Jurkat, Clone E6-1 (cell line): ENCODE data around the gene ABCG8.

Experiments
- DNase-seq: peaks from one replicate; pipeline ENCODE4 v3.0.0-alpha.2; 2011; ENCODE audit warnings: low read depth, low spot score
- H3K4me3 ChIP-seq: 2 replicates; pipeline ENCODE4 v1.5.1; 2011; ENCODE audit warnings: mild to moderate bottlenecking, low read length, control low read depth, moderate library complexity

ABCG8 gene

DNA sequence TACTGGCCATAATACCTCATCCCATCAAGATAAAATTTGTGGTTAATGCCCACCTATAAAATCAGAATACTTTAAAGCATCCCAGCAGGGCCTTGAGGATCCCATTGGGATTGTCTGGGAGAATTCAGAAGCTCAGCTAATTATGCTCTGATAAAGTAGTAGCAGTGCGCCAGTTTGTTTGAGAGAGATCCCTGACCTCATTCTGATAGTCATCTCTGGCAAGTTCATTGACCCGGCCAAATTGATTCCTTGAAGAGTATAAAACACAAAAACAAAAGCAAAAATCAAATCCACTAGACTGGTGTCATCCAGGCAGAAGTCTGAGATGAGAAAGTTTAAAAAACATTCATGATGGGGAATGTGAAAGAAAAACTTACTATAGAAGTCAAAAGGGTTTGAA lies 14.3 kb upstream of the ABCG8 start:
- no peak overlapping the region for H3K4me3 ChIP-seq
- DNase-seq, result no peak

DNA sequence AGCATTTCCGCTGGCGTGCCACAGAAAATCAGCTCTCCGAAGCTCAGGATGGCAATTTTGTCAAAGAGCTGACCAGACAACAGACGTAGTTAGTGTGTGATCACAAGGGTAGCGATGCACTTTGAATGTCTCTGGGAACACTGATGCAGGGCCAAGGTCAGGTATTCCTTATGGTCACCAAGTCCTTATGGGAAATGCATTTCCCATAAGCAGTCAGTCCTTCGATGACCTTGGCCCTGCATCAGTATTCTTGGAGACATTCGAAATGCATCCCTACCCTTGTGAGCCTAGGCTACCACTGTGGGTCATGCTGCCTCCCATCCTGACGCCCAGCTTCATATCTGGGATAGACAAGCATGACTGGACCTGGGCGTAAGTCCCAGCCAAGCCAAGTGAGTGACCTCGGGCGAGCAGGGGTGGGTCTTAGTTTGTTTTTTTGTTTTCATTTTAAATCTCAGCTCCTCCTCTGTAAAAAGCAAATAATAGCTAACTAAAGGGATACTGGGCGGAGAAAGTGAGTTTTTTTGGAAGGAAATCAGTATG lies 13.7 kb upstream of the ABCG8 start:
- no peak overlapping the region for H3K4me3 ChIP-seq
- DNase-seq, result no peak

DNA sequence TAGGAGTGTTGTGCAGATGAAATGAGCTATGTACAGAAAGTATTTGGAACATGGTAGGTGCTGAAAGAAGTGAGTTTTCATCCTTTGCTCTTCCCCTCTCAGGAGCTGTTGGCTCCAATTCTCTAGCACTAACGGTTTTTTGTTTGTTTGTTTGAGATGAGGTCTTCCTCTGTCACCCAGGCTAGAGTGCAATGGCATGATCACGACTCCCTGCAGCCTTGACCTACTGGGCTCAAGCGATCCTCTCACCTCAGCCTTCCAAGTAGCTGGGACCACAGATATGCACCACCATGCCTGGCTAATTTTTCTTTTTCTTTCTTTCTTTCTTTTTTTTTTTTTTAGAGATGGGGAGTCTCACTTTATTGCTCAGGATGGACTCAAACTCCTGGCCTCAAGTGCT lies 12.9 kb upstream of the ABCG8 start:
- DNase-seq, result no peak
- H3K4me3 ChIP-seq, result no peak overlapping the region

DNA sequence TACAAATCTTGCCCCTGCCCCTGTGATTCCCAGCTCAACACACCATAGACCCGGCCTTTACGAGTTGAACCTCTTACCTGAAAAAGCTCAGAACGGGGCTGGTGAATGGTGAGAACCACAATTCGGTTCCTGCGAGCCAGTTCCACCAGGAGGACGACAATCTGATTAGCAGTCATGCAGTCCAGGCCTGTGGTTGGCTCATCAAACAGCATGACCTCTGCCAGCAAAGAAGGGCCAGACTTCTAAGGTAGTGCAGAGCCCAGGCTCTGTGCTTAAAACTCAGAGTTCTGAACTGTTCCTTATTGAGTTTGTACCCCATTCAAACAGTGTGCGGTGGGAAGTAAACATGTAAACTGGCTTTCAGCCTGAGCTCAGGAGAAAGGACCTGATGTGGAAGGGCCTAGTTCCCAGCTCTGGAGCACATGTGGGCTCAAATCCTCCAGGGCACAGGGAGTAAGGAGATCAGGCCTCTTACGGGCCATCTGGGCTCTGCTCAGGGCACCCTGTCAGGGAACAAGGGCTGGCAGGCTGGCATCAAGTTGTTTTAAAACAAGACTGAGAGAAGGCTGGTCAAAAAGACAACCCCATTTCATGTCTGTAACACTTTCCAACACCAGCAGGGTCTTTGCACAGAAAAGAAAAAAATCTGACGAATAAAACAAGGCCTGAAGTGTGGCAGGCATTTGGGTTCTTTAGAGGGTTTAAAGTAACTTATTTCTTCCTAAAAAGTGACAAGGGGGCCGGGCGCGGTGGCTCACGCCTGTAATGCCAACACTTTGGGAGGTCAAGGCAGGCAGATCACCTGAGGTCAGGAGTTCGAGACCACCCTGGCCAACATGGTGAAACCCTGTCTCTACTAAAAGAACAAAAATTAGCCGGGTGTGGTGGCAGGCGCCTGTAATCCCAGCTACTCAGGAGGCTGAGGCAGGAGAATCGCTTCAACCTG lies 12.2 kb upstream of the ABCG8 start:
- no peak for DNase-seq
- no peak overlapping the region for H3K4me3 ChIP-seq

DNA sequence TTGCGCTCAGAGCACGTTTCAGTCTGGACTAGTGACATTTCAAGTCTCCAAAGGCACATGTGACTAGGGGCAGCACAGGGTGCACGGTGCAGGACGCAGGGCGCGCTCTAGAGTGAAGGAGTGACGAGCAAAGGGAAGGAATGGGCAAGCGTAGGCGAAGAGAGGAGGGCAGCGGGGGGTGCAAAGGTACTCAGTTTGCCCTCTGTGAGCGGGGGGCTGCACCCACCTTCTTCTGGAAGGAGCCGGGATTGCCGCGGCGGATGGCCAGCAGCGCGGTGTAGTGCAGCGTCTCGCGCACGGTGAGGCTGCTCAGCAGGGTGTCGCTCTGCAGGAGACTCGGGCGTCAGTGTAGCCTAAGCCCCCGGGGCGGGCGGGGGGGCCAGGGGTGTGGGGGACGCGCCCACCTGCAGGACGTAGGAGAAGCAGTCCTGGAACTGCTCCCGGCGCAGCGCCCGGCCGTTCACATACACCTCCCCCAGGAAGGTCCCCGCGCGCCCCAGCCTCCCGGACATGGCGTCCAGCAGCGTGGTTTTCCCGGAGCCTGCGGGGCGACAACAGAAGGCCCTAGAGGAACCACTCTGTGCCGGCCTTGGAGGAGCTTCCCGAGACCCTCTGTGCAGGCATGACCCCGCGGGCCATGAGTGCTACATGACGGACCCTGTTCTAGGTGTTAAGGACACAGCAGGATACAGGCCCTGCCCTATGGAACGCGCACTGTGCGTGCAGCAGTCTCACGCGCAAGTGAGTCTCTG lies 7.1 kb upstream of the ABCG8 start:
- H3K4me3 ChIP-seq, result no peak overlapping the region

DNA sequence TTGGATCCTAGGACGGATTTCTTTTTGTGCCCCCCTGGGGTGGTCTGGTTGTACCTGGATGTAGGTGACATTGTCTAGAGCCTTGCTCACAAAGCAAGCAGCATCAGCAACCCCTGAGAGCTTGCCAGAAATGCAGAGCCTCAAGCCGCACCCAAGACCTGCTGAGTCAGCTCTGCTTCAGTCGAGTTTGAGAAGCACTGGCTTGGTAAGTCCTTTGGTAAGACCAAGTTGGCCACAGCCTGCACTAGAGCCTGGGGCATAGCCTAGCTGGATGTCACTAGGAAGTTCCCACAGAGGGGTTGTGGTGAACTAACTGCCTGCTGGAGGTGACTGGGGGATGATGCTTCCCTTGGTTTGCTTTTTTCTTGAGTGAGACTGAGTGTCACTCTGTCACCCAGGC lies 6.3 kb upstream of the ABCG8 start:
- no peak overlapping the region for H3K4me3 ChIP-seq
- peak; percentile 1 for DNase-seq

More for the DNA sequence above, 7.1 kb upstream of the ABCG8 start:
- no peak for DNase-seq

DNA sequence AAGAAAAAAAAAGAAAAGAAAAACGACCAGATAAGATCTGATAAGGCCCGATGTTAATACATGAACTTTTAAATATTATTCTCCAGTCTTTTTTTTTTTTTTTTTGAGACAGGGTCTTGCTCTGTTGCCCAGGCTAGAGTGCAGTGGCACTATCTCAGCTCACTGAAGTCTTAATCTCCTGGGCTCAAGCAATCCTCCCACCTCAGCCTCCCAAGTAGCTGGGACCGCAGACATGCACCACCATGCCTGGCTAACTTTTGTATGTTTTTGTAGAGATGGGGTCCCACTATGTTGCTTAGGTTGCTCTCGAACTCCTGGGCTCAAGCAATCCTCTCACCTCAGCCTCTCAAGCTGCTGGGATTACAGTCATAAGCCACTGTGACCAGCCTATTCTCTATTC lies 1.7 kb upstream of the ABCG8 start:
- no peak for DNase-seq
- no peak overlapping the region for H3K4me3 ChIP-seq

DNA sequence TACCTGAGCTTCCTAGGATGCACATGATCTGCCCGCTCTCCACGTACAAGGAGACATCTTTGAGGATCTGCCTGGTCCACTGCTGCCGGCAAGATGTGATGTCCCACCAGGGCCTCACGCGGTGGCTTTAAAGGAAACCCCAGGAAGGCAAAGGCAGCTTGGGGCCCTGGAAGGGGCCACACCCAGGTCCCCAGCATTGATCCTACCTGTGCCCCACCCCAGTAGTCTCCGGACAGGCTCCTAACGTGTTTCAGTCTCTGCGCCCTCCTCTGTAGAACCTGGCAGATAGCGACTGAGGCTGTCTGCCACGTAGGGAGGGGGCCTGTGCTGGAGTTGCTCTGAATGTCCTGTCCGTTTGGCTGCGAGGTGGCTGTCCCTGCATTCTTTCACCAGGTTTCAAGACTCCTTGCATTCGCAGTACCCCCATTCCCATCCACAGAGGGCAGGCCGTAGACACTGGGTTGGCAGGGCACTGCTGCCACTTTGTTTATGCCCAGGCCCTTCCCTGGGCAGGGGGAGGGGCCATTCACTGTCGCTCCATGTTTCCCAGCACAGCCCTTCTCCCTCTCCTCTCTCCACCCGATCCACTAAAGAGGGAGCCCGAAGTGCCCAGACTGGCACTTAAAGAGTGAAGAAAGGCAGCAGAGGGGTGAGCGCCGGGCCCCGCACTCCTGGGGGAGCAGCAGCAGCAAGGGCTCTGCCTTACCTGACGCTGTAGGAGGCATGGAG lies 776 bp upstream of the ABCG8 start:
- H3K4me3 ChIP-seq, result no peak overlapping the region
- no peak for DNase-seq

DNA sequence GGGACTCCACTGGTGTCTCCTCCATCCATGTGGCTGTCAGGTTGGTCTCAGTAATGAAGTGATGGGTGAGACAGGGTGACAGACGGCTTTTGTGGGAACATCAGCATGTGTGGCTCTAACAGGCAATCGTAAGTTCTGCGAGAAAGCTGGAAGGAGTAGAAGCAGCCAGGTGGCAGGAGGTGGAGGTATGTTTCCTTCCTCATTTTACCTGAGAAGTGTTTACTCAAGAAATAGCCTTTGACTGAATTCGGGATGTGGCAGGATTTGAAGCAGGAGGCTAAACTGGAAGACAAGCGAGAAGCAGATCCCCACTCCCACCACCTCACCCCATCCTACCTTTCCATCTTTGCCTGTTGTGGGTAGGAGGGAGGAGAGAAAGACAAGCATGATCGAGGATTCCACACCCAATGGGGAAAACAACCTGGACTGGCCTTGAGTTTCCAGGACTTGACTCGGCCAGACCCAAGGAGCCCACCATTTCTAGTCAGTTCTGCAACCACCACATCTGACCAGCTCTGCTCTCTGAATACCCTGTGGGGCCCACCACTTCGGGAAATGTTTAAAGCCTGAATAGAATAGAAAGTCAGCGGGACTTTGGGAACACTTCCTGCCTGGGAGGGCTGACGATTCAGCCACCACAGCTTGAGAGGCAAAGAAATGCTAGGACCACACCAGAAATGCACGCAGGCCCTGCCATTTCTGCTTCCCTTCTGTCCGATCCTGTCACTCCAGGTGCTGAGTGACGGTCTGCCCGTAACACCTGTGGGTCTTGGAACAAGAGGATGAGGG lies 1.2 kb downstream of the ABCG8 start:
- H3K4me3 ChIP-seq, result no peak overlapping the region
- DNase-seq, result no peak

DNA sequence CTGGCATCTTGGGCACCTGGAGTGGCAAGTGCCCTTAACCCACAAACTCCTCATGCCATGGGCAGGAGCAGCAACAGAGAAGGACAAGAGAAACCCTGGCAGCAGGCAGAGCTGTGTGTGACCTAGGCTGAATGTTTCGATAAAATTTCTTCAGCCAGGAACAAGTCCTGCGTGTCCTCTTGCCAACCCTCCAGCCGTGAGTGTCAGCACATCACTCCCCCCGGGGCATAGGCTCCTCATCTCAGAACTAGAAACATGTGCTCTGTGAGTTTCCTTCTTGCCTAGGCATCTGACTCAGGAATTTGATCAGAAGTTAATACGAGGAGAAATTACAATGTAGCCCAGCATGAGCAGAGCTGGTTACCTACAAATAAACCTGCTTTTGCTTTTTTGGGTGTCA lies 2.2 kb downstream of the ABCG8 start:
- no peak overlapping the region for H3K4me3 ChIP-seq
- no peak for DNase-seq

DNA sequence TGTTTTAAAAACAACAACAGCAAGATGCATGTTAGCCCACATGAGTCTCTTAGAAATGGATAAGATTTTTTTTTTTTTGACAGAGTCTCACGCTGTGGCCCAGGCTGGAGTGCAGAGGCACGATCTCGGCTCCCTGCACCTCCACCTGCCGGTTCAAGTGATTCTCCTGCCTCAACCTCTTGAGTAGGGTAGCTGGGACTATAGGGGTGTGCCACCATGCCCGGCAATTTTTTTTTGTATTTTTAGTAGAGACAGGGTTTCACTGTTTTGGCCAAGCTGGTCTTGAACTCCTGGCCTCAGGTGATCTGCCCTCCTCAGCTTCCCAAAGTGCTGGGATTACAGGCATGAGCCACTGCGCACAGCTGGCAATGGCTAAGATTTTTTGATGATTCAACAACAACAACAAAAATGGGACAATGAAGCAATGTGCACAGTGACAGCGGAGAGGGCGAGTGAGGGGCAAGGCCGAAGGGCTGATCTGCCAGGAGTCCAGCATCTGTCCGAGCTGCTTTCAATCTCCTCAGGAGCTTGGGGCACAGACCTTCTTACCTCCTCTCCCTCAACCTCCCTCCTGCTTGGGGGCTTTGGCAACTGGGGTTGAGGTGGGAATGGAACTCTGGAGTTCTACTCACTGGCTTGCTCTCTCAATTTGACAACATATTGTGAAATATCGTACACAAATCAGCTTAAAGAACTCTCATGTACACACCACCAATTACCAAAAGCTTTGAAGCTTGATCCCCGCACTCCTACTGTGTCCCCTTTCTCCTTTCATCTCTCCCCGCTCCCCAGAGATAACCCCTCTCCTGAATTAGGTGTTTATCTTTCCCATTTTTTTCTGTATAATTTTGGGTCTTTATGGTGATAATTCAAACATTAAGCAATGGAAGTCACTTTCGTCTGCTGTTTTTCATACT lies 3.4 kb downstream of the ABCG8 start:
- DNase-seq, result no peak
- H3K4me3 ChIP-seq, result no peak overlapping the region

DNA sequence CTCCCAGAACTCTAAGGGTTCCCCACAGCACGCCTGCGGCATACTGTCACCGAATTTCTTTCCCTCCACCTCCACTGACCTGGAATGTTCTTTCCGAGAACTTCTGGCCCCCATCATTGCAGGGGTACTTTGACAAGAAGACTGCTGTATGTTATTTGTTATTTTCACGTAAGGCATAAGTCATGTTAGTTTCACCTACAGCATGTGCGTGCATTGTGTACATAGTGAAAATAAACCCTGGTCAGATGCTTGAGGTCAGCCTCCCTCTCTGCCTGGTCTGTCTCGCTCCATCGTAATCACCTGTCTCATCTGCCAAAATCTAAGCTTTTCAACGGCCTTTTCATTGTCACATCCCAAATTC lies 4.1 kb downstream of the ABCG8 start:
- no peak overlapping the region for H3K4me3 ChIP-seq
- DNase-seq, result no peak

DNA sequence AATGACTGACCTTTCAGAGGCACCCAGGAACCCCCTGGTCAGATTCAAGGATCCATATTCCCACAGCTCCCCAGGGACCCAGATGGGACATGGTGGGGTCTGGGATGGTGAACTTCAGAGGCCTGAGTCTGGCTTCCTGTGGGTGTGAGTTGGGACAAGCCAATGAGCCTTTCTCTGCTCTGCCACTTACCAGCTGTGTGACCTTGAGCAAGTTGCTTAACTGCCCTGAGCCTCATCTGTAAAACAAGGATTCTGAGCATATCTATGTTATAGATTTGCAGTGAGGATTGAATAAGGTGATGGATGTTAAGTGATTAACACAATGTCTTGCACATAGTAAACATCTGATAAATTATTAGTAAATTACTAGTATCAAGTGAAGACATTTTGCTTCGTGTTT lies 6.4 kb downstream of the ABCG8 start:
- no peak overlapping the region for H3K4me3 ChIP-seq
- DNase-seq, result no peak

DNA sequence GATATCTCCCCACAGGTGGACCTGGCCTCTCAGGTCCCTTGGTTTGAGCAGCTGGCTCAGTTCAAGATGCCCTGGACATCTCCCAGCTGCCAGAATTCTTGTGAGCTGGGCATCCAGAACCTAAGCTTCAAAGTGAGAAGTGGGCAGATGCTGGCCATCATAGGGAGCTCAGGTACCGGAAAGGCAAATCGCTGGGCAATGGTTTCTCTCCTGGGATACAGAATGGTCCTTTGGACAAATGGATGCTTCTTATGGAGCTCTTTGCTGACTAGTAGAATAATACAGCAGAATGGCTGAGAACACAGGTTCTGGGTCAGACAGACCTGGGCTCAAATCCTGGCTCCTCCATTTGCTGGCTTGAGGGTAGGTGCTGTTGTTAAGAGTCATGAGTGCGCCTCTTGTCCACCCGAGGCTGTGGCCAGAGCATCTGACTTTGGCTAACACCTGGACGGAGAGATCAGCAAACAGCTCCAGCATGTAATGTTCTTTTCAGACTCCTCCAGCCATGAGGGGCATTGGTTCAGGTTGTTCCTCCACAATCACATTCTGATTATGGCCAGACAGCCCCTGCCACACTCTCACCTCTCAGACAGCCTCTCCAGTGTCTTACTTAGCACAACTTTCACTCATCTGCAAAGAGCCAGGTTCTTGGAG lies 7.5 kb downstream of the ABCG8 start:
- H3K4me3 ChIP-seq, result no peak overlapping the region

DNA sequence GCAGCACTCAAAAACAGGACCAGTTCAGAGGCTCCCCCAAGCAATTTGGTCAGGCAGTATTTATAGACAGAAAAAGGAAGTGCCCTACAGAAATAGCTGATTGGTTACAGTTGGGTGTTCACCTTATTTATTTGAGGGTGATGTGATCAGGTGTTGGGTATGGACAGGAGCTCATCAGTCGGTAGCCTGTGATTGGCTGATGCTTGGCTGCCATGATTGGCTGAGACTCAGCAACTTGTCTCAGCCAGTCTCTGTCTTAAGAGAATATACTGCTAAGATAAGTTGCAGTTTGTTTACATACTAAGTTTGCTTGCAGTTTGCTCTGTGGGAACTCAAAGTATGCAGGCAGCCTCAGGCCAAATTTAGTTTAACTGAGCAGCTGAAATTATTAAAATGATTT lies 9.4 kb downstream of the ABCG8 start:
- no peak for DNase-seq
- no peak overlapping the region for H3K4me3 ChIP-seq

More for the DNA sequence above, 7.5 kb downstream of the ABCG8 start:
- DNase-seq, result no peak

DNA sequence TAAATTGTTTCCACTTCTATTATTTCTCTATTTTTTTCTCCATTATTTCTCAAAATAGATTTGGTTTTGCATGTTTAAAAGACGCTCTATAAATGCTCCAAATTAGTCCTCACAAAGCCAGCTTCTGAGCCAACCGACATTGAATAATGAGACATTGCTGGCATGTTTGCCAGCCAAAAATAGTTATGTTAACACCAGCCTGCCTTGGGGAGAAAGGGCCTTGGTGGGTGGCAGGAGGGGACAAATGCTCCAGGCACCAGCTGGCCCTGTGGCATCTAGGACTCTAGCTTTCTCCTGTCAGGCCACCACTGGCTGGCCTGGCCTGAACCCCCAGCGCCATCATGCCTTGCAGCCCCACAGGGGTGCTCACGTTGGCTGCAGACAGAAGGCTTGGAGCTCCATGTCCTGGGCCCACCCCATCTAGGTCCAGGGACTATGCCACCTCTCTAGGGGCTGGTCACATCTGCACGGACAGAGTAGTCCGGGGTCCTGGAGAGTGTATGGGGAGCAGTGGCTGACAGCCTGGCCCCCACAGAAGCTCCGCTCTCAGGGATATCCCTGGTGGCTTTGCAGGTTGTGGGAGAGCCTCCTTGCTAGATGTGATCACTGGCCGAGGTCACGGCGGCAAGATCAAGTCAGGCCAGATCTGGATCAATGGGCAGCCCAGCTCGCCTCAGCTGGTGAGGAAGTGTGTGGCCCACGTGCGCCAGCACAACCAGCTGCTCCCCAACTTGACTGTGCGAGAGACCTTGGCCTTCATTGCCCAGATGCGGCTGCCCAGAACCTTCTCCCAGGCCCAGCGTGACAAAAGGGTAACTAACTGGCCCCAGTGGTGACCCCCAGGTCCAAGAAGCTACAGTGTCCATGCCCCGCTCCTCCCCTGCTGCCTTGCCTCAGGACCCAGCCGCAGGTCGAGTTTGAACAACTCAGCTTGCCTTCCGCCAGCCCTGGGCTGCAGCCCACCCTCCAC lies 12.5 kb downstream of the ABCG8 start:
- H3K4me3 ChIP-seq, result no peak overlapping the region
- DNase-seq, result no peak
